PFSK-1 (cell line): Measurements from ENCODE around the gene ZNF433.

Experiments used
- SIN3A ChIP-seq: IDR thresholded peaks from 2 replicates; pipeline ENCODE4 v1.6.1; 2012; ENCODE audit warnings: mild to moderate bottlenecking, low read length, moderate library complexity, borderline replicate concordance; ENCODE audit not compliant: insufficient read depth
- TAF1 ChIP-seq: IDR thresholded peaks from 2 replicates; pipeline ENCODE4 v1.6.1; 2012; ENCODE audit warnings: low read length, control low read depth, borderline replicate concordance; ENCODE audit not compliant: insufficient read depth

GRCh38 chr19:12075538-12076139, 40.2 kb upstream of the ZNF433 start:
- no peak for TF ChIP-seq SIN3A
- TF ChIP-seq TAF1, result no peak
